H9 (cell line): ENCODE results near the gene C16orf90. TPM values are rescaled to one million over a fixed set of nuclear protein-coding genes. Genes with fewer than 3 reads are reported as not detected.

Experiments
- DNase-seq: peaks from one replicate; pipeline ENCODE4 v3.0.0-alpha.2; 2017
- H2AFZ ChIP-seq: one replicate; pipeline ENCODE4 v1.6.1; 2013; ENCODE audit warnings: mild to moderate bottlenecking, low read length, control low read depth, moderate library complexity
- H2AK5ac ChIP-seq: 2 replicates; pipeline ENCODE4 v1.6.1; 2013; ENCODE audit warnings: low read length, control low read depth, mixed read lengths; ENCODE audit not compliant: insufficient read length
- H2BK120ac ChIP-seq: one replicate; pipeline ENCODE4 v1.6.1; 2013; ENCODE audit warnings: low read depth, mild to moderate bottlenecking, low read length, control low read depth, inconsistent platforms; ENCODE audit not compliant: poor library complexity, severe bottlenecking
- H2BK12ac ChIP-seq: 2 replicates; pipeline ENCODE4 v1.6.1; 2013; ENCODE audit warnings: low read length, control low read depth, mixed read lengths, low read depth; ENCODE audit not compliant: insufficient read length
- H2BK15ac ChIP-seq: 2 replicates; pipeline ENCODE4 v1.6.1; 2013; ENCODE audit warnings: low read depth, low read length, control low read depth
- H2BK20ac ChIP-seq: one replicate; pipeline ENCODE4 v1.6.1; 2013; ENCODE audit warnings: low read depth, mild to moderate bottlenecking, low read length, control low read depth, inconsistent platforms; ENCODE audit not compliant: poor library complexity, severe bottlenecking
- H2BK5ac ChIP-seq: 2 replicates; pipeline ENCODE4 v1.6.1; 2013; ENCODE audit warnings: low read length, control low read depth, mixed read lengths; ENCODE audit not compliant: insufficient read length
- H3K14ac ChIP-seq: 2 replicates; pipeline ENCODE4 v1.6.1; 2013; ENCODE audit warnings: low read length, control low read depth; ENCODE audit not compliant: insufficient read depth
- H3K18ac ChIP-seq: 2 replicates; pipeline ENCODE4 v1.6.1; 2013; ENCODE audit warnings: low read depth, mild to moderate bottlenecking, mixed read lengths, low read length, control low read depth; ENCODE audit not compliant: insufficient read length
- H3K23ac ChIP-seq: 2 replicates; pipeline ENCODE4 v1.6.1; 2013; ENCODE audit warnings: low read length, control low read depth, mixed read lengths, low read depth; ENCODE audit not compliant: insufficient read length
- H3K23me2 ChIP-seq: 2 replicates; pipeline ENCODE4 v1.6.1; 2013; ENCODE audit warnings: low read depth, mild to moderate bottlenecking, mixed read lengths, low read length, control low read depth; ENCODE audit not compliant: insufficient read length, poor library complexity, severe bottlenecking
- H3K27ac ChIP-seq: 2 replicates; pipeline ENCODE4 v1.5.1; 2013; ENCODE audit warnings: low read length, control low read depth, mixed read lengths, low read depth; ENCODE audit not compliant: insufficient read length
- H3K27me3 ChIP-seq: 2 replicates; pipeline ENCODE4 v1.6.1; 2013; ENCODE audit warnings: low read length, control low read depth, inconsistent platforms; ENCODE audit not compliant: insufficient read depth
- H3K4ac ChIP-seq: 2 replicates; pipeline ENCODE4 v1.6.1; 2013; ENCODE audit warnings: low read depth, mild to moderate bottlenecking, control low read depth, inconsistent platforms, low read length, moderate library complexity
- H3K4me1 ChIP-seq: 2 replicates; pipeline ENCODE4 v1.6.1; 2013; ENCODE audit warnings: low read length, control low read depth, inconsistent platforms; ENCODE audit not compliant: insufficient read depth
- H3K4me2 ChIP-seq: 2 replicates; pipeline ENCODE4 v1.6.1; 2013; ENCODE audit warnings: low read length, control low read depth, mixed read lengths; ENCODE audit not compliant: insufficient read length, insufficient read depth
- H3K56ac ChIP-seq: 2 replicates; pipeline ENCODE4 v1.6.1; 2013; ENCODE audit warnings: low read depth, mild to moderate bottlenecking, mixed read lengths, low read length, control low read depth; ENCODE audit not compliant: insufficient read length
- H3K79me1 ChIP-seq: 2 replicates; pipeline ENCODE4 v1.6.1; 2013; ENCODE audit warnings: low read depth, mild to moderate bottlenecking, moderate library complexity, low read length, control low read depth, inconsistent platforms; ENCODE audit not compliant: insufficient read depth, poor library complexity, severe bottlenecking
- H3K79me2 ChIP-seq: 2 replicates; pipeline ENCODE4 v1.6.1; 2013; ENCODE audit warnings: low read length, control low read depth, inconsistent platforms; ENCODE audit not compliant: insufficient read depth
- H3K9ac ChIP-seq: 2 replicates; pipeline ENCODE4 v1.6.1; 2013; ENCODE audit warnings: low read length, control low read depth, mixed read lengths; ENCODE audit not compliant: insufficient read length; ENCODE audit errors: extremely low read depth
- H3K9me3 ChIP-seq: one replicate; pipeline ENCODE4 v1.6.1; 2013; ENCODE audit warnings: low read depth, low read length, inconsistent platforms; ENCODE audit not compliant: control insufficient read depth
- H3T11ph ChIP-seq: one replicate; pipeline ENCODE4 v1.6.1; 2013; ENCODE audit warnings: mild to moderate bottlenecking, low read length, control low read depth, inconsistent platforms
- H4K20me1 ChIP-seq: one replicate; pipeline ENCODE4 v1.6.1; 2013; ENCODE audit not compliant: control insufficient read depth, insufficient read length, insufficient read depth
- H4K5ac ChIP-seq: 2 replicates; pipeline ENCODE4 v1.6.1; 2013; ENCODE audit warnings: low read depth, mild to moderate bottlenecking, mixed read lengths, low read length, control low read depth; ENCODE audit not compliant: insufficient read length
- H4K8ac ChIP-seq: replicated peaks from 2 replicates; pipeline ENCODE4 v1.6.1; 2013; ENCODE audit warnings: low read length, control low read depth, mixed read lengths, low read depth; ENCODE audit not compliant: insufficient read length
- H4K91ac ChIP-seq: 2 replicates; pipeline ENCODE4 v1.6.1; 2013; ENCODE audit warnings: low read depth, mild to moderate bottlenecking, moderate library complexity, mixed read lengths, low read length, control low read depth; ENCODE audit not compliant: insufficient read length
- H3K27ac Mint-ChIP-seq, 3 experiments: 2 replicates in 2 of 3; 3 replicates in 1 of 3; pipeline ENCODE4 v1.8.0; 2020 to 2021; ENCODE audit warnings: mixed read lengths in 3 of 3, mild to moderate bottlenecking in 1 of 3, moderate library complexity in 1 of 3
- H3K27me3 Mint-ChIP-seq: 2 replicates; pipeline ENCODE4 v1.8.0; 2021; ENCODE audit warnings: low read depth, mild to moderate bottlenecking, moderate library complexity, mixed read lengths
- H3K36me3 Mint-ChIP-seq, 3 experiments: 2 replicates in 2 of 3; 3 replicates in 1 of 3; pipeline ENCODE4 v1.8.0; 2020 to 2021; ENCODE audit warnings: low read depth in 3 of 3, mixed read lengths in 3 of 3; ENCODE audit not compliant: insufficient read depth in 1 of 3
- H3K4me1 Mint-ChIP-seq, 2 experiments: 2 replicates each; pipeline ENCODE4 v1.8.0; 2020; ENCODE audit warnings: mixed read lengths in 2 of 2
- H3K4me3 Mint-ChIP-seq, 2 experiments: 2 replicates in 1 of 2; 3 replicates in 1 of 2; pipeline ENCODE4 v1.8.0; 2020 to 2021; ENCODE audit warnings: mild to moderate bottlenecking in 2 of 2, mixed read lengths in 2 of 2, moderate library complexity in 1 of 2
- H3K9me3 Mint-ChIP-seq, 2 experiments: 2 replicates in 1 of 2; 3 replicates in 1 of 2; pipeline ENCODE4 v1.8.0; 2020; ENCODE audit warnings: mild to moderate bottlenecking in 2 of 2, mixed read lengths in 2 of 2, moderate library complexity in 1 of 2
- CTCF ChIP-seq: fragments of 200-600 bp; sonication (generic); conservative IDR thresholded peaks from 3 replicates; pipeline ENCODE4 v1.8.0; 2021; ENCODE audit warnings: antibody characterized with exemption, mild to moderate bottlenecking
- WGBS: extraction: QIAGEN DNeasy Blood & Tissue Kit; methylation state at CpG from one replicate; pipeline ENCODE4 v1.1.7; 2013; ENCODE audit warnings: missing lambda C conversion rate, low lambda C conversion rate, mixed read lengths; ENCODE audit not compliant: insufficient read length; ENCODE audit errors: extremely low coverage; 5-methylcytosine and 5-hydroxymethylcytosine counted together
- total RNA-seq: library from RNA; stranded (reverse); gene quantifications from 2 replicates; pipeline ENCODE4 v1.2.1, GENCODE V29; 2021

C16orf90 gene
- total RNA-seq, 1 experiment from 2014 or later: not detected

GRCh38 chr16:3478242-3478925 is 16.9 kb downstream of the C16orf90 start:
- H2BK20ac ChIP-seq: no peak overlapping the region
- TF ChIP-seq CTCF: no peak
- H3K4me2 ChIP-seq: no peak overlapping the region
- no peak overlapping the region for H4K8ac ChIP-seq
- no peaks in the 10 kb centered on the region for H3K27me3 ChIP-seq
- no peaks in the 10 kb centered on the region for H3K9me3 ChIP-seq
- no peak overlapping the region for H3K27ac ChIP-seq
- H2BK5ac ChIP-seq: no peak overlapping the region
- no peak overlapping the region for H3K9ac ChIP-seq
- Mint-ChIP-seq H3K9me3 (no peaks in the 10 kb centered on the region), H3K4me1 (peaks cover 10% of the 10 kb centered on the region in 2 experiments), H3K36me3 (peaks cover 19 to 41% (median 35%) of the 10 kb centered on the region in 3 experiments; a peak in 6 of 7 replicates), H3K27ac (no peak overlapping the region), H3K4me3 (no peak overlapping the region; a peak in 1 of 5 replicates), H3K27me3 (no peaks in the 10 kb centered on the region; the same call in 1 of the 2 replicates)
- no peak overlapping the region for H3K23ac ChIP-seq
- no peak for DNase-seq
- no CpG with 5 or more reads among the region's 11 CpGs for WGBS
- no peaks in the 10 kb centered on the region for H3K79me1 ChIP-seq
- no peak overlapping the region for H3T11ph ChIP-seq
- H3K56ac ChIP-seq: no peak overlapping the region
- peaks cover 3% of the 10 kb centered on the region for H4K20me1 ChIP-seq
- no peaks in the 10 kb centered on the region for H3K4me1 ChIP-seq
- no peak overlapping the region for H4K91ac ChIP-seq
- no peak overlapping the region for H2BK12ac ChIP-seq
- H2AFZ ChIP-seq: no peak overlapping the region
- no peak overlapping the region for H3K4ac ChIP-seq
- no peak overlapping the region for H3K18ac ChIP-seq
- H3K23me2 ChIP-seq: no peaks in the 10 kb centered on the region
- H4K5ac ChIP-seq: no peak overlapping the region
- H3K79me2 ChIP-seq: no peaks in the 10 kb centered on the region; the same call in 1 of the 2 replicates
- no peak overlapping the region for H3K14ac ChIP-seq
- no peak overlapping the region for H2AK5ac ChIP-seq
- H2BK120ac ChIP-seq: no peak overlapping the region
- H2BK15ac ChIP-seq: no peak overlapping the region
